Measurements from ENCODE around the gene RNF220.
"Not testable (repeated sequence)": the region's sequence is repeated elsewhere in the genome, so short reads cannot be mapped to it uniquely, and the experiment has no call there.

The RNF220 gene

GRCh38 chr1:44485934-44486460, 80.9 kb downstream of the RNF220 start:
- DNase-seq (ENCODE audit: low read depth in 2 of 2, low spot score in 1 of 2), result no peak

GRCh38 chr1:44489481-44489880, 84.4 kb downstream of the RNF220 start:
- DNase-seq (ENCODE audit: low read depth in 2 of 2, low spot score in 1 of 2), result no peak

GRCh38 chr1:44496541-44497171, 91.6 kb downstream of the RNF220 start:
- no peak for DNase-seq (ENCODE audit: low read depth in 2 of 2, low spot score in 1 of 2)

GRCh38 chr1:44497422-44498170, 92.5 kb downstream of the RNF220 start:
- DNase-seq (ENCODE audit: low read depth in 2 of 2, low spot score in 1 of 2), result no peak

GRCh38 chr1:44499306-44499705, 94.3 kb downstream of the RNF220 start:
- DNase-seq (ENCODE audit: low read depth in 2 of 2, low spot score in 1 of 2), result no peak

- DNase-seq (ENCODE audit: low read depth in 2 of 2, low spot score in 1 of 2), result no peak
Measured at GRCh38 chr1:44500181-44501046, 95.4 kb downstream of the RNF220 start.

- DNase-seq (ENCODE audit: low read depth in 2 of 2, low spot score in 1 of 2), result no peak
Measured at GRCh38 chr1:44501047-44501890, 96.2 kb downstream of the RNF220 start.

GRCh38 chr1:44502823-44503222, 97.8 kb downstream of the RNF220 start:
- not testable (repeated sequence) for DNase-seq (ENCODE audit: low read depth in 2 of 2, low spot score in 1 of 2)

GRCh38 chr1:44503625-44504024, 98.6 kb downstream of the RNF220 start:
- no peak for DNase-seq (ENCODE audit: low read depth in 2 of 2, low spot score in 1 of 2)

- no peak for DNase-seq (ENCODE audit: low read depth in 2 of 2, low spot score in 1 of 2)
Measured at GRCh38 chr1:44505210-44505993, 100.3 kb downstream of the RNF220 start.

GRCh38 chr1:44507490-44508396, 102.7 kb downstream of the RNF220 start:
- no peak for DNase-seq (ENCODE audit: low read depth in 2 of 2, low spot score in 1 of 2)

- DNase-seq (ENCODE audit: low read depth in 2 of 2, low spot score in 1 of 2), result no peak
Measured at GRCh38 chr1:44508397-44508745, 103.3 kb downstream of the RNF220 start.

GRCh38 chr1:44511363-44511762, 106.3 kb downstream of the RNF220 start:
- DNase-seq (ENCODE audit: low read depth in 2 of 2, low spot score in 1 of 2), result no peak

GRCh38 chr1:44511769-44512168, 106.7 kb downstream of the RNF220 start:
- no peak for DNase-seq (ENCODE audit: low read depth in 2 of 2, low spot score in 1 of 2)

GRCh38 chr1:44512313-44512885, 107.3 kb downstream of the RNF220 start:
- DNase-seq (ENCODE audit: low read depth in 2 of 2, low spot score in 1 of 2), result no peak

GRCh38 chr1:44513111-44513510, 108.1 kb downstream of the RNF220 start:
- DNase-seq (ENCODE audit: low read depth in 2 of 2, low spot score in 1 of 2), result no peak

- no peak for DNase-seq (ENCODE audit: low read depth in 2 of 2, low spot score in 1 of 2)
Measured at GRCh38 chr1:44514673-44515072, 109.6 kb downstream of the RNF220 start.

- DNase-seq (ENCODE audit: low read depth in 2 of 2, low spot score in 1 of 2), result no peak
Measured at GRCh38 chr1:44515416-44515815, 110.4 kb downstream of the RNF220 start.

Measured in stimulated activated CD8-positive, alpha-beta memory T cell treated with anti-CD3 and anti-CD28 coated beads, Interleukin-4, amount 100 ng/mL, for 4 hours (primary cell).